Measurements from ENCODE around the gene WWC2.

The WWC2 gene

GRCh38 chr4:183139972-183140570 lies 41.0 kb downstream of the WWC2 start:
- no peak for DNase-seq (ENCODE audit: low read depth)
- TF ChIP-seq, protein P1, sequence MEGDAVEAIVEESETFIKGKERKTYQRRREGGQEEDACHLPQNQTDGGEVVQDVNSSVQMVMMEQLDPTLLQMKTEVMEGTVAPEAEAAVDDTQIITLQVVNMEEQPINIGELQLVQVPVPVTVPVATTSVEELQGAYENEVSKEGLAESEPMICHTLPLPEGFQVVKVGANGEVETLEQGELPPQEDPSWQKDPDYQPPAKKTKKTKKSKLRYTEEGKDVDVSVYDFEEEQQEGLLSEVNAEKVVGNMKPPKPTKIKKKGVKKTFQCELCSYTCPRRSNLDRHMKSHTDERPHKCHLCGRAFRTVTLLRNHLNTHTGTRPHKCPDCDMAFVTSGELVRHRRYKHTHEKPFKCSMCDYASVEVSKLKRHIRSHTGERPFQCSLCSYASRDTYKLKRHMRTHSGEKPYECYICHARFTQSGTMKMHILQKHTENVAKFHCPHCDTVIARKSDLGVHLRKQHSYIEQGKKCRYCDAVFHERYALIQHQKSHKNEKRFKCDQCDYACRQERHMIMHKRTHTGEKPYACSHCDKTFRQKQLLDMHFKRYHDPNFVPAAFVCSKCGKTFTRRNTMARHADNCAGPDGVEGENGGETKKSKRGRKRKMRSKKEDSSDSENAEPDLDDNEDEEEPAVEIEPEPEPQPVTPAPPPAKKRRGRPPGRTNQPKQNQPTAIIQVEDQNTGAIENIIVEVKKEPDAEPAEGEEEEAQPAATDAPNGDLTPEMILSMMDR (IDR thresholded peaks at IDR 0.05; ENCODE audit: insufficient read depth, low read depth, low read length, missing control alignments), result no peak
- no peak overlapping the region for H3K4me3 ChIP-seq (ENCODE audit: low read depth, low read length)

- DNase-seq (ENCODE audit: low read depth), result no peak
- H3K4me3 ChIP-seq (ENCODE audit: low read depth, low read length), result no peak overlapping the region
- TF ChIP-seq, protein P1 (IDR thresholded peaks at IDR 0.05; ENCODE audit: insufficient read depth, low read depth, low read length, missing control alignments), result no peak
Measured at GRCh38 chr4:183140911-183141320, 41.9 kb downstream of the WWC2 start.

GRCh38 chr4:183141997-183142396 lies 42.9 kb downstream of the WWC2 start:
- no peak for DNase-seq (ENCODE audit: low read depth)
- TF ChIP-seq, protein P1 (IDR thresholded peaks at IDR 0.05; ENCODE audit: insufficient read depth, low read depth, low read length, missing control alignments), result no peak
- H3K4me3 ChIP-seq (ENCODE audit: low read depth, low read length), result no peak overlapping the region

DNA sequence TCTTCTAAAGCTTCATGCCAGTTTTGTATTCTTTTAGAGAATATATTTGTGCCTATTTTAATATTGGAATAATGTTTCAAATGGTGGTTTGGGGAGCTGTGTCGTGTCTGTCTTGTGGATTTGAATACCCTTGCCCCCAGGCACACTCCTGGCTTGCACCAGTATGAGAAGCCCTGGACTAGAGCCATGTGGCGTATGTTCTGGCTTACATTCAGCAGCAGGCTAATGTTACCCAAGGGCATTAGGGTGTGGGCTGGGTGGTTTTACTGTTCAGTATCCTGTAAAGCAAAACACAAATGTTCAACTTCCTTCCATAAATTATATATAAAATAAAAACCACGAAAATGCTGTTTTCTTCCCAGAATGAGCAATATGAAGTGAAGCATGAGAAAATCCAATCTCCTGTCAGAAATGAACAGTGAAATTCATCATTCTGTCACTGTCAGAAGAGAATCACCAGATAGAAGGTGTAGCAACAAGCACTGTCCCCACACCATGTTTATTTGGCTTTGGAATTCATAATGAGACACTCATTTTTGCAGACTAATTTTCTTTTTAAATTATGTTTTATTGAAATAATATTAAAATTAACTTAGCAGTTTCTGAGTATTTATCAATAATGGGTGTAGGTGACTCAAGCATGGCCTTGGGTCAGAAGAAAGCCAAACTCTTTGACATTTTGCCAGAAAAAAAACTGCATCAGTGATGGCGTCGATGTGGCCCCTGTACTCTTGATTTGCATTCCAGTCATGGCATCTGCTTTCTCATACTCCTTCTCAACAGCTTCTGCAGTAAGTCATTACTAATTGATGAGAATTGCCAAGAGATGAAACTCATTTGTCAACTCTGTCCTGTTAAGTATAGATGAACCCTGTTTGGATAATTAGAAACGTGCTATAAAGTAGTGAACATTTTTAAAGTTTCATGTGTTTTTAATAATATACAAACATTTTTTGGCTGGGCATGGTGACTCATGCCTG lies 43.8 kb downstream of the WWC2 start:
- H3K4me3 ChIP-seq (ENCODE audit: low read depth, low read length), result no peak overlapping the region
- DNase-seq (ENCODE audit: low read depth), result no peak
- TF ChIP-seq, protein P1 (IDR thresholded peaks at IDR 0.05; ENCODE audit: insufficient read depth, low read depth, low read length, missing control alignments), result no peak

- TF ChIP-seq, protein P1 (IDR thresholded peaks at IDR 0.05; ENCODE audit: insufficient read depth, low read depth, low read length, missing control alignments), result no peak
- no peak overlapping the region for H3K4me3 ChIP-seq (ENCODE audit: low read depth, low read length)
- no peak for DNase-seq (ENCODE audit: low read depth)
Measured at GRCh38 chr4:183144787-183145186, 45.7 kb downstream of the WWC2 start.

DNA sequence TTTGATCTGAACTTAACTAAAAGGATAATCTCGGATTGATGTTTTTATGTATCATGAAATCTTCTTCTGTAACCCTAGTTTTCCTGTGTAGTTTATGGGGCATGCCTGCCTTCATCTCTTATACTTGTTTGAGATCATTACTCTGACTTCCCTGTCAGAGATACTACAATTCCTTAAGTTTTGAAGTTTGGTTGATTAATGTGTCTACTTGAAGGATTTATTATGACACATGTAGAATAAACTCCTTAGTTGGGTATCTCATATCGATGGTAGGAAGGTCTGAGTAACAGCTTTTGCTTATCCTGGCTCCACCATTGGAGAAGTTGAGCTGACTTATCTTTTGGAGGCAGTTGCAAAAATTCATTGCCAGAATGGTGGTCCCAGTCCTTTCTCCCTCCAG lies 46.7 kb downstream of the WWC2 start:
- TF ChIP-seq, protein P1 (IDR thresholded peaks at IDR 0.05; ENCODE audit: insufficient read depth, low read depth, low read length, missing control alignments), result no peak
- DNase-seq (ENCODE audit: low read depth), result no peak
- no peak overlapping the region for H3K4me3 ChIP-seq (ENCODE audit: low read depth, low read length)

Data from GM12865 (cell line).